Activated CD4-positive, alpha-beta T cell treated with anti-CD3 and anti-CD28 coated beads, Interleukin-2, amount 50 U/mL, for 48 hours (primary cell): ENCODE results near the gene PRAMEF1.
"Not testable (repeated sequence)": the region's sequence is repeated elsewhere in the genome, so short reads cannot be mapped to it uniquely, and the experiment has no call there.

Experiments used
- DNase-seq, 2 experiments: peaks; one replicate each; pipeline ENCODE4 v3.0.0-alpha.2; 2020

Gene PRAMEF1

GRCh38 chr1:12791097-12791496 is at the start of gene PRAMEF1:
Gene PRAMEF1 (plus strand): TSS chr1:12791397. CDS start chr1:12793228, 1,831 bp downstream.
- DNase-seq, result not testable (repeated sequence)

DNA sequence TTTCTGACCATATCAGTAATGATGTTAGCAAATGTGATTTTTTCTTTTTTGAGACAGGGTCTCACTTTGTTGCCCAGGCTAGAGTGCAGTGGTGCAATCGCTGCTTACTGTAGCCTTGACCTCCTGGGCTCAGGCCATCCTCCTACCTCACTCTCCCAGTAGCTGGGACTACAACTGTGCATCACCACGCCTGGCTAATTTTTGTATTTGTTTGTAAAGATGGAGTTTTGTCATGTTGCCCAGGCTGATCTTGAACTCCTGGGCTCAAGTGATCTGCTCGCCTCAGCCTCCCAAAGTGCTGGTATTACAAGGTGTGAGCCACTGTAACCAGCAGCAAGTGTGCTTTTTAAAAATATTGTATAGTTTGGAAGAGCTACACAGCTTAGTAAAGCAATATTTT is 49.3 kb upstream of the PRAMEF1 start:
- no peak for DNase-seq

- no peak for DNase-seq
Measured at GRCh38 chr1:12745126-12745991, 45.8 kb upstream of the PRAMEF1 start.

DNA sequence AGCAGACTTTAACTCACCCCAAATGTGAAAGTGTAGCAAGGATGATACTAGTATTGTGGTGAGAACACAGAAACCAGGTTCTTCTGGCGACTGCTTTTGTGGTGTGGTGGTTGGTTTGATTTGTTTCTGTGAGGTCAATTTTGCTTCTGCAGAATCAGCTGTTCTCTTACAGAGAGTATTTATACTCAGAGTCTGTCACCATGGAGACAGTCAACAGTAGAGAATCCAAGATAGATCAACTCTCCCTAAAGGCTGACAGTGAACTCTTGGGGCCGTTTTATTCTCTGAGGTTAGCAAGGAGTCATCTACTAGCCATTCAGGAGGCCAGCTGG is 45.2 kb upstream of the PRAMEF1 start, which contains the start of gene CFAP107:
Gene CFAP107 (plus strand): TSS at position 209 of the 332 bp plus-strand sequence. CDS start 231 bp downstream, outside the sequence.
- DNase-seq, result no peak

GRCh38 chr1:12748778-12749355 is 42.3 kb upstream of the PRAMEF1 start:
- no peak for DNase-seq

DNA sequence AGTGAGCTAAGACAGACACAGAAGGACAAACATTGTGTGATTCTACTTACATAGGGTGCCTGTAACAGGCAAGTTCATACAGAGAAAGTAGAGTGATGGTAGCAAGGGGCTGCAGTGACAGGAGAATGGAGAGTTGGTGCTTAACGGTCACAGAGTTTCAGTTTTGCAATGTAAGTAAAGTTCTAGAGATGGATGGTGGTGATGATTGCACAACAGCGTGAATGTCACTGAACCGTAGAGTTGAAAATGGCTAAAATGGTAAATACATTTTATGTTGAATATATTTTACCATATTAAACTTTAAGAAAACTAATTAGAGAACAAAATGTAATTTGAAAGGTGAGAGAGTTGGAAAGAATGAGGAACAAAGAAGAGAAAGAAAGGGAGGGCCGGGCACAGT is 36.5 kb upstream of the PRAMEF1 start:
- DNase-seq, result no peak

- DNase-seq, result no peak
Measured at GRCh38 chr1:12756273-12756672, 34.9 kb upstream of the PRAMEF1 start.

DNA sequence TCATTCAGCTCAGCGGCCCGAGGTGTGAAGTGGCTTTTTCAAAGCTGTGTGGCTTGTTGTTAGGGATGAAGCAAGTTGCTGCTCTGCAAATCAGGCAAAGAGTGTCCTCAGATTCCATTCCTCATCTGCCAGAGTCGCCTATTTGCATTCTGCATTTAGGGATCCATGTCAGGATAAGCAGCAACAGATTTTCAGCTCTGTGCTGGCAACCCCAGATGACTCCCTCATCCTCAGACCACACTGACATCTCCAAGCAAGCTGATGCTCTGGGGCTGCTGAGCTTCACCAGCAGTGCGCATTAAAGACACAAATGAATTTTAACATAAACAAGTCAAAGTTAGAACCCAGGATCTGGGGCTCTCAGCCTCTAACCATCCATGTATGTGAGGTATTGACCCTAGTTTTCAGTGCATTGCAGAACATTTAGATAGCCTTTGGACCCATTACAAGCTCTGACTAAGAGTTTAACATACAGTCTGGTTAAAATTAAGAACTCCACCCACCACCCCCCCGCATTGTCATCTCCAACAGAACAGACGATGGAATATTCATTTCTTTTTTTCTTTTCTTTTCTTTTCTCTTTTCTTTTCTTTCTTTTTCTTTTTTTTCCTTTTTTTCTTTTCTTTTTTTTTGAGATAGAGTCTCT is 34.3 kb upstream of the PRAMEF1 start:
- DNase-seq, result no peak

DNA sequence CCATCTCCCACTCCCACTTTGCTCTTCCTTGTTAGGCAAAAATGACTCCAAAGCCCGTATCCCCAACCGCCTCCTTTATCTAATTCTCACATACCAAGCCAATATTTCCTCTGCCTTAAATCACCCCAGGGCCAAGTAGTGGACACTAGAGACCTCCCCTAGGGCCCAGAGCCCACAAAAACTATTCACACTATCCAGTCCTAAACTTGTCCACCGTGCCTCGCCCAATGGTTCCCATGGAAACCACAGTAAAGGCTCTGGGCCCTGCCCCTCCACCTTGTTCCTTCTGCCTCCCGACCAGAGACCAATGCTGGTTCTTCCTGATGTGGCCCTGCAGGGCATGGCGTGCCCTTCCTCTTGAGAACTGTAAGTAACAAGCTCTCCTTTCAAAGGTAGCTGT is 33.4 kb upstream of the PRAMEF1 start:
- no peak for DNase-seq

- no peak for DNase-seq
Measured at GRCh38 chr1:12760256-12760795, 30.9 kb upstream of the PRAMEF1 start.

GRCh38 chr1:12761781-12762180 is 29.4 kb upstream of the PRAMEF1 start:
- DNase-seq, result no peak

- no peak for DNase-seq
Measured at GRCh38 chr1:12762766-12763165, 28.4 kb upstream of the PRAMEF1 start.

DNA sequence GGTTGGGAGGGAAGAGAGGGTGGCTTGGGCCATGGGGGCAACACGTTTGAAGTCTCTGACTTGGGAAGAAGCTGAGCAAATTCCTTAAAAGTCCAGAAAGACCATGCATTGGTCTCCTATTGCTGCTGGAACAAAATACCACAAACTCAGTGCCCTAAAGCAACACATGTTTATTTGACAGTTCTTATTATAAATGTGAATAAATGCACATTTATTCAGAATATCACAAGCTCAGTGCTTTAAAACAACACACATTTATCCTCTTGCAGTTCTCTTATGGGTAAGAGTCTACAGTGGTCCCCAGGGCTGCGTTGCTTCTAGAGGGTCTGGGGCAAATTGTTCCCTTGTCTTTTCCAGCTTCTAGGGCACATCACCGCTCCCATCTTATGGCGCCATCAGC is 27.7 kb upstream of the PRAMEF1 start:
- DNase-seq, result no peak

DNA sequence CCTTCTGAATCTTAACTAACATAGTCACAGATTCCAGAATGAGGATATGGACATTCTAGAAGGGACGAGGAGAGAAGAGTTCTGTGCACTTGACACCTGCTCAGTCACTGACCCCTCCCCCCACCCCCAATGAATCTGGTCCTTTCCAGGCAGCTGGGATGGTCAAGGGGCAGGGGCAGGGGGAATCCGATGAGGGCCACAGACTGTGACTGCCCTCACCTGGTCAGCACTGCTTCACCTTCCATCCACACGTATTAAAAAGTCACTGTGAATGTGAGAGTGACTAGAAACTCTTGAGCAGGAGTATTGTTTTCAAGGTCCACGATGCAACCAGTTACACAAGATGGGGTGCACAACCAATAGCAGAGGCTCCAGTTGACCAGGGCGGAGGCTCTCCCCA is 27.2 kb upstream of the PRAMEF1 start:
- DNase-seq, result no peak

- no peak for DNase-seq
Measured at GRCh38 chr1:12769031-12769430, 22.2 kb upstream of the PRAMEF1 start.

DNA sequence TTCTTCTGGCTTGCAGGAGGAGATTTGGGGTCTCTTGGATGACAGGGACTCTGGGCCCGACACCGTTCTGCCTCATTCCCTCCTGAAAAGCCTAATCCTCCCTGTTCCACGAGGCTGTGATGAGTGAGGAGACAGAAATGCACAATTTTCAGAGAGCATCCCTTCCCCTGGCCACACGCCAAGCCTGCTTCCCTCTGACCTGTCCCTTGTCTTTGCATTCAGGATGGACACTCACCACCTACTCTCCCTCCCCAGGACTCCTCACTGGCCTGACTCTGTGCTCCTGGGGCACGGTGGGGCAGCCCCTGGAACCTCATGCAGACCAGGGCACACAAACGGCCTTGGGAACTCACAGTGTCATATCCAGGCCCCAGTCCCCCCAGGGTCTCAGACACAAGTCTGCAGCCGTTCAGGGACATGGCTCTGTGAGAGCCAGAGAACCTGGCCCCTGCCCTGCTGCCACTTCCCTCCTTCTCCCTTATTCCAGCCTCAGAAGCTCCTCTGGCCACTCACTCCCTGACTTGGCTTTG is 21.2 kb upstream of the PRAMEF1 start:
- DNase-seq, result no peak

GRCh38 chr1:12770620-12771019 is 20.6 kb upstream of the PRAMEF1 start:
- DNase-seq, result no peak

DNA sequence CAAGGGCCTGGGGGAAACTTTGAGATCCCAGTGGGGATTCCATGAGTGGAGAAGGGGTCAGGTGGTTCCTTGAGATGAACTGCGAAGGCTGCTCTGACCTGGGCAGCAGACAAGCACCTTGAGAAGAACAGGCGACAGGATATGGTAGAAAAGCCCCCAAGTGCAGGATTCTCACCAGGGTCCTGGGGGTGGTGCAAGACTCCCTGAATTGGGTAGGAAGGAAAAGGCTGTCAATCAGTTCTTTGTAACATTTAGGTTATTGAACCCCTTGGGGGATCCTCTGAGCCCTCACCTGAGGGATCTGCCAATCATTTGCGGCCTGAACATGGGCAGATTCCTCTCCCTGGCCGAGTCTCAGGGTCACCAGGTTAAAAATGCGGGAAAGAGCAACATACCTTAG is 20.0 kb upstream of the PRAMEF1 start:
- no peak for DNase-seq

DNA sequence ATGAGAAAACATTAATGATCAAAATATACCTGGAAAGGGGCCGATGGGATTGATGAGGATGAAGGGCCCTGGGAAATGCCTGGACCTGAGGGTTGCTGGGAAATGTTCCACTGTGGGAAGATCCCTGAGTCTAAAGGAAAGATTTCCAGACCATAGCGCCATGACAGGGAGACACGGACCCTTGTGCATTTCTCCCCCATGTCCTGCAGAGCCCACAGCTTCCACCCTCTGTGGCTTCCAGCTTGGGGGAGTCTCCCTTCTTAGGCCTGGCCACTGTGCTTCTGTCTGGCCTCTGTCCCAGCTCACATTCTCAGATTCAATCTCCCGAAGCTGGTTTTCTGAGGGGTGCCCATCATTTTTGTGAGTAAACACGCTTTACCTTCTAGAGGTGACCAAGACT is 18.7 kb upstream of the PRAMEF1 start:
- DNase-seq, result no peak

GRCh38 chr1:12773438-12773837 is 17.8 kb upstream of the PRAMEF1 start, which contains the start of gene PRAMEF12:
Gene PRAMEF12 (plus strand): TSS chr1:12773738. CDS start chr1:12774868, 1,130 bp downstream.
- no peak for DNase-seq

GRCh38 chr1:12774801-12775345 is 16.3 kb upstream of the PRAMEF1 start:
- DNase-seq, result no peak

GRCh38 chr1:12775443-12775842 is 15.8 kb upstream of the PRAMEF1 start:
- no peak for DNase-seq
